Aorta (tissue), 5 donors: ENCODE results near the gene SOS2. TPM values are rescaled to one million over a fixed set of nuclear protein-coding genes. Genes with fewer than 3 reads are reported as not detected.

ENCODE experiments used
- ATAC-seq: fragments of 200-7000 bp; cut with Tn5 transposase; one replicate; pipeline ENCODE4 v1.9.1; 2022; ENCODE audit warnings: moderate library complexity; ENCODE audit not compliant: low FRiP score
- DNase-seq, 2 donors: peaks; one replicate each; pipeline ENCODE4 v3.0.0-alpha.2; 2020
- H3K27ac ChIP-seq, 2 donors: one replicate each; pipeline ENCODE4 v1.5.1; 2013; ENCODE audit warnings: low read length in 2 of 2, mild to moderate bottlenecking in 2 of 2, moderate library complexity in 2 of 2, control low read depth in 1 of 2, inconsistent platforms in 1 of 2, low read depth in 1 of 2
- H3K27me3 ChIP-seq, 2 donors: one replicate each; pipeline ENCODE4 v1.6.1; 2013; ENCODE audit warnings: control low read depth in 1 of 2, low read length in 1 of 2, mild to moderate bottlenecking in 1 of 2, moderate library complexity in 1 of 2; ENCODE audit not compliant: insufficient read depth in 2 of 2, control insufficient read depth in 1 of 2
- H3K36me3 ChIP-seq, 2 donors: one replicate each; pipeline ENCODE4 v1.6.1; 2013; ENCODE audit warnings: control low read depth in 1 of 2, low read length in 1 of 2, mild to moderate bottlenecking in 1 of 2; ENCODE audit not compliant: insufficient read depth in 2 of 2, control insufficient read depth in 1 of 2
- H3K4me1 ChIP-seq, 2 donors: one replicate each; pipeline ENCODE4 v1.6.1; 2013; ENCODE audit warnings: low read length in 2 of 2, control low read depth in 1 of 2, mild to moderate bottlenecking in 1 of 2, moderate library complexity in 1 of 2; ENCODE audit not compliant: insufficient read depth in 2 of 2, control insufficient read depth in 1 of 2
- H3K4me3 ChIP-seq, 2 donors: one replicate each; pipeline ENCODE4 v1.5.1; 2013; ENCODE audit warnings: low read length in 2 of 2, control low read depth in 1 of 2, mild to moderate bottlenecking in 1 of 2
- H3K9me3 ChIP-seq: one replicate; pipeline ENCODE4 v1.6.1; 2013; ENCODE audit warnings: mild to moderate bottlenecking, low read length; ENCODE audit not compliant: control insufficient read depth
- WGBS, 2 donors: extraction: QIAGEN DNeasy Blood & Tissue Kit; methylation state at CpG; one replicate each; pipeline ENCODE4 v1.1.7; 2013; 5-methylcytosine and 5-hydroxymethylcytosine counted together
- intact Hi-C, 2 donors: fragments of 100-400 bp; cut with DNase I; formaldehyde crosslinking; loops; one replicate each; pipeline versions ENCODE4 v1.14.2 to v1.15.0; 2022
- polyA plus RNA-seq, 2 donors: library from polyadenylated mRNA; stranded (reverse); fragments of 200-250 nt; gene quantifications; one replicate each; pipeline ENCODE4 v1.2.3, GENCODE V29; 2013
- total RNA-seq, 2 donors: library from RNA; stranded (reverse); fragmentation: NEBNext Ultra II Directional; extraction: Animal tissue kit (Norgen Biotek cat#: 25700); gene quantifications; one replicate each; pipeline ENCODE4 v1.2.1, GENCODE V29; 2021
- donor health status: healthy with polysubstance abuse.
- donor health status: Bipolar disorder and iron deficiency.
- donor health status: DM: no; HTN: no; CAD: no.
- donor health status: DM: no; HTN: no; CAD: no.
- donor health status: DM: yes; HTN: yes; CAD: no.

SOS2 gene
- total and polyA plus RNA-seq, 4 donors = 11.7 to 41.7 (median 25.9) TPM

DNA sequence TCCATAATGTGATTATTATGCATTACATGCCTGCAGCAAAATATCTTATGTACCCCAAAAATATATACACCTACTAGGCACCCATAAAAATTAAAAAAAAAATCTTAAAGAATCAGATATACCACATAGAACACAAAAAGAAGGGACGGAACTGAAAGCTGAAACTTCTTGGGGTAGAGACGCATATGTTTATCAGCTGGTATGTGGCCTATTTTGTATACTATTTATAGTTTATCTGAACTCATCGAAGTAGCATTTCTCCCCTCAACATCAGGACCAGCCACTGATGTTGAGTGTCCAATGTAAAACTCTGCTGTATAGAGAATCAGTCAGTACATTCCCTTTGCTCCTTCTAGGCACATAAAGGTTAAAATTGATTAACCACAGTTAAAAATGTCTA, 22.9 kb upstream of the SOS2 start:
- WGBS, 2 donors = 95 to 97% methylated on average over 3 of the region's 3 CpGs
- H3K36me3 ChIP-seq = no peaks in the 10 kb centered on the region
- no peak for DNase-seq
- no peaks in the 10 kb centered on the region for H3K4me1 ChIP-seq
- no peak overlapping the region for H3K4me3 ChIP-seq
- ATAC-seq = no peak
- intact Hi-C loops = no loop called here
- no peak overlapping the region for H3K27ac ChIP-seq
- no peaks in the 10 kb centered on the region for H3K27me3 ChIP-seq
- no peaks in the 10 kb centered on the region for H3K9me3 ChIP-seq

DNA sequence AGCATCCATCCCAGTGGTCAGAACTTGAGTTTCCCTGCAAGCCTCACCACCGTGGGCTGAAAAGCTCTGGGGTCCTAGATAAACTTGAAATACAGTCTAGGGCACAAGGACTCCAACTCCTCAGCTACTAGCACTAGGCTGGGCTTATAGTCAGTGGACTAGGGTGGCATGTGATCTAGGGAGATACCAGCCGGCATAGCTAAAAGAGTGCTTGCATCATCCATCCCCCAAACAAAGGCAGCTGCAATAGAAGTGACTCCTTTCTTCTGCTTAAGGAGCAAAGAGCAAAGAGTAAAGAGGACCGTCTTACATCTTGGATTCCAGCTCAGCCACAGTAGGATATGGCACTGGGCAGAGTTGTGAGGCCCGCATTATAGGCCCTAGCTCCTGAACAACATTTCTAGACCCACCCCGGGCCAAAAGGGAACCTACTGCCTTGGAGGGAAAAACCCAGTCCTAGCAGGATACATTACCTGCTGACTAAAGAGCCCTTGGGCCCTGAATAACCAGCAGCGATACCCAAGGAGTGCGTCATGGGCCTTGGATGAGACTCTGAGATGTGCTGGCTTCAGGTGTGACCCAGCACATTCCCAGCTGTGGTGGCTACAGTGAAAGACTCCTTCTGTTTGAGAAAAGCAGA, 17.9 kb upstream of the SOS2 start:
- intact Hi-C loops = no loop called here

GRCh38 chr14:50247245-50247644, 15.9 kb upstream of the SOS2 start:
- ATAC-seq = no peak
- WGBS, 2 donors = 92 to 93% methylated on average over 3 of the region's 3 CpGs
- no peaks in the 10 kb centered on the region for H3K27me3 ChIP-seq
- H3K4me1 ChIP-seq = no peaks in the 10 kb centered on the region
- DNase-seq = no peak
- H3K4me3 ChIP-seq = no peak overlapping the region
- H3K27ac ChIP-seq = no peak overlapping the region
- intact Hi-C loops = no loop called here
- no peaks in the 10 kb centered on the region for H3K9me3 ChIP-seq
- no peaks in the 10 kb centered on the region for H3K36me3 ChIP-seq

More for the DNA sequence above, 17.9 kb upstream of the SOS2 start:
- Histone ChIP-seq H3K4me1 (no peaks in the 10 kb centered on the region), H3K9me3 (no peaks in the 10 kb centered on the region), H3K27me3 (no peaks in the 10 kb centered on the region), H3K4me3 (no peak overlapping the region), H3K27ac (no peak overlapping the region), H3K36me3 (no peaks in the 10 kb centered on the region)
- DNase-seq (no peak), ATAC-seq (no peak)
- 93 to 95% methylated on average over 7 of the region's 7 CpGs for WGBS, 2 donors

DNA sequence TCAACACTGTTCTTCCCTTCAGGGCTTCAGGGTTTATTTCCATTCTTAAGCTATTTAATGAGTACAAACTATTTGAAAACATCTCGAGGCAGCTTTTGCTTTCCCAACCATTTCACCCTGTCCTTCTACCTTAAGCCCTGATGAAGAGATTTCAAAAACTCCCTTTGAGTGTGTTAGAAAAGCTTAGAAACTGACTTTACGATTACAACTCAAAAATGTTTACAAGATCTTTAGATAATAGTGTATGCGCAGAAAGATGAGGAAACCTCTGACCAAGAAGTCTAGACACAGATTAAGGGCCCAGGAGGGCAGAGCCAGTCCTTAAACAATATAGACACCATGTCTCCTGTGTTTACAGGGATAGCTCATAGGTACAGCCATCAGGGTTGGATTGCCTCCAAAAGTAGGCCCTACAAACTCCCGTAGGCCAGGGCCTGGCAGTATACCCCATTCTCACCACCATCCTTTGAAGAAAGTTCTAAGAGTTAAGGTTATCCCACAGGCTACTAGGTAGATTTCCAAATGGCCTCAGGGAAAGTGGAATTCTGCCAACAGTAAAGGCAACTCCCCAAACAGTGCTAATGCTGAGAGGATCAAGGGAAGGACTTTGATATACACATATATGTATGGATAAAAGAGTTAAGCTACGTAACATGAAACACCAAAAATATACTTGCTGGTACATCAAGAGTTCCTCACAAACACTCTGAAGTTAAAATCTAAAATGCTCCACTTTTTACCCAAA, 11.4 kb upstream of the SOS2 start:
- Histone ChIP-seq H3K36me3 (no peaks in the 10 kb centered on the region), H3K27ac (no peak overlapping the region), H3K4me3 (no peak overlapping the region), H3K4me1 (no peaks in the 10 kb centered on the region), H3K9me3 (no peaks in the 10 kb centered on the region), H3K27me3 (no peaks in the 10 kb centered on the region)
- DNase-seq (no peak), ATAC-seq (no peak)
- intact Hi-C loops = no loop called here
- WGBS, 2 donors = 93 to 95% methylated on average over 5 of the region's 5 CpGs

DNA sequence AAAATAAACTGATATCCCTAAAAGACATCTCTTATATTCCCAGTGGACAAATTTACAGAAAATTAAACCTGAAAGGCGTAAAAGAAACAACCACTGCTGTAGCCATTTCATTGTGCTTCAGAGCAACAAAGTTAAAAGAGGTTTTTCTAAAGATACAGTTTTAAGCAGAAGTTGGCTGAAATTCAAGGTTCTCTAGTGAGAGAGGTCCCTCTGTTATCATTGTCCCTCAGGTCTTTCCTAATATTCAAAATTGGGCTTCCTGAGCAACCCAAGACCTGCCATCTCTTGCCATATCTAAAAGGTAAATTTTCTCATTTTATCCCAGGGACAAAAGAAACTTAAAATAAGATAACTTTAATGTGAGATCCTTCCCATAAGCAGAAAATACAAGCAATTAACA, 10.7 kb upstream of the SOS2 start:
- H3K27ac ChIP-seq = no peak overlapping the region
- no peak for ATAC-seq

GRCh38 chr14:50237427-50237826, 6.0 kb upstream of the SOS2 start:
- intact Hi-C loops = loop anchor here in 1 of 2 donors (10.0 kb wide), 1 partner anchor 113 kb away; no protein-coding TSS in a partner anchor
- Histone ChIP-seq H3K36me3 (no peaks in the 10 kb centered on the region), H3K4me3 (no peak overlapping the region), H3K27me3 (no peaks in the 10 kb centered on the region), H3K9me3 (no peaks in the 10 kb centered on the region), H3K27ac (no peak overlapping the region), H3K4me1 (no peaks in the 10 kb centered on the region)
- ATAC-seq (no peak), DNase-seq (no peak)
- 67% methylated on average over 3 of the region's 3 CpGs for WGBS, 2 donors

More for the DNA sequence above, 10.7 kb upstream of the SOS2 start:
- Histone ChIP-seq H3K27me3 (no peaks in the 10 kb centered on the region), H3K36me3 (no peaks in the 10 kb centered on the region), H3K9me3 (no peaks in the 10 kb centered on the region), H3K4me3 (no peak overlapping the region), H3K4me1 (no peaks in the 10 kb centered on the region)
- 92 to 99% methylated on average over 1 of the region's 1 CpG for whole genome bisulfite sequencing, 2 donors
- no peak for DNase-seq
- intact Hi-C loops = no loop called here

DNA sequence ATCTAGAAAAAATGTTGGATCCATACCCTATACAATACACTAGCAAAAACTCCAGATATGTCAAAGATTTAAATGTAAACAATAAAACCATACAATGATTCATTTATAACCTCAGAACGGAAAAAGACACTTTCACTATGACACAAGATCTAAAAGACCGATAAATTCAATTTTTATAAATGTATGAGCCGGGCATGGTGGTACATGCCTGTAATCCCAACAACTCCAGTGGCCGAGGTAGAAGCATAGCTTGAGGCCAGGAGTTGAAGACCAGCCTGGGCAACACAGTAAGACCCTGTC, 2.5 kb upstream of the SOS2 start:
- Histone ChIP-seq H3K4me3 (no peak overlapping the region), H3K27me3 (no peaks in the 10 kb centered on the region), H3K27ac (no peak overlapping the region), H3K4me1 (no peaks in the 10 kb centered on the region), H3K9me3 (no peaks in the 10 kb centered on the region), H3K36me3 (no peaks in the 10 kb centered on the region)
- DNase-seq (no peak), ATAC-seq (no peak)
- intact Hi-C loops = loop anchor here in 1 of 2 donors (5.0 to 10.0 kb wide), 2 partner anchors 78 to 109 kb away; partner anchors contain the start of genes DMAC2L and L2HGDH
- WGBS, 2 donors = 93 to 94% methylated on average over 4 of the region's 4 CpGs

DNA sequence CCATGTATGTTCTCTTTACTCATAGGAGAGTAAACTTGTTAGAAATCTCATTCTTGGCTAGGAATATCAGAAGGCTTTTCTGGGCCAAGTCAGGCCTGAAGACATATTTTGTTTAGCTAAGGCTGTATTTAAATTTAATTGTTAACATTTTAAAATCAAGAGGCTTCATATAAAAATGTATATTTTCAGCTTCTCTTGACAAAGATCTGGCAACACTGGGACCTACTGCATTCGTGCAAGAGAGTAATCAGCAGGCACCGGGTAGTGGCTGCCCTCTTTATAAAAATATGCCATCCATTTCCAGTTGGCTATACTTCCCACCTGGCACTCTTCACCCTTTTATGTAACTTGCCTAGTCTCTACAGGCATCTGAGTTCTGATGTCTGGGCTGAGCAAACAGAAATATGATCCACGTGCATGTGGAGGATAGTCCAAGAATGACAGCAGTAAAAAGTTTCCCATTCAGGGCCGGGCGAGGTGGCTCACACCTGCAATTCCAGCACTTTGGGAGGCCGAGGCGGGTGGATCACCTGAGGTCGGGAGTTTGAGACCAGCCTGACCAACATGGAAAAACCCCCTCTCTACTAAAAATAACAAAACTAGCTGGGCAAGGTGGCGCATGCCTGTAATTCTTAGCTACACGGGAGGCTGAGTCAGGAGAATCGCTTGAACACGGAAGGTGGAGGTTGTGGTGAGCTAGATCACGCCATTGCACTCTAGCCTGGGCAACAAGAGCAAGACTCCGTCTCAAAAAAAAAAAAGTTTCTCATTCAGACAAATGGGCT, 2.0 kb upstream of the SOS2 start:
- intact Hi-C loops = loop anchor here in 1 of 2 donors (5.0 to 10.0 kb wide), 2 partner anchors 79 to 109 kb away; partner anchors contain the start of genes DMAC2L and L2HGDH

More for the DNA sequence above, 2.0 kb upstream of the SOS2 start:
- no peaks in the 10 kb centered on the region for H3K36me3 ChIP-seq
- ATAC-seq (no peak), DNase-seq (no peak)
- H3K27ac ChIP-seq = peak overlapping the region in 1 of 2 donors; percentile 17
- no peaks in the 10 kb centered on the region for H3K27me3 ChIP-seq
- no peak overlapping the region for H3K4me3 ChIP-seq
- no peaks in the 10 kb centered on the region for H3K4me1 ChIP-seq
- 55 to 57% methylated on average over 14 of the region's 14 CpGs for WGBS, 2 donors
- H3K9me3 ChIP-seq = no peaks in the 10 kb centered on the region
